Kidney capillary endothelial cell (primary cell): ENCODE results near the gene MBD5.
"Not testable (repeated sequence)": the region's sequence is repeated elsewhere in the genome, so short reads cannot be mapped to it uniquely, and the experiment has no call there.

Experiments used
- DNase-seq: peaks from one replicate; pipeline ENCODE4 v3.0.0-alpha.2; 2018; ENCODE audit warnings: low spot score

MBD5 gene

DNA sequence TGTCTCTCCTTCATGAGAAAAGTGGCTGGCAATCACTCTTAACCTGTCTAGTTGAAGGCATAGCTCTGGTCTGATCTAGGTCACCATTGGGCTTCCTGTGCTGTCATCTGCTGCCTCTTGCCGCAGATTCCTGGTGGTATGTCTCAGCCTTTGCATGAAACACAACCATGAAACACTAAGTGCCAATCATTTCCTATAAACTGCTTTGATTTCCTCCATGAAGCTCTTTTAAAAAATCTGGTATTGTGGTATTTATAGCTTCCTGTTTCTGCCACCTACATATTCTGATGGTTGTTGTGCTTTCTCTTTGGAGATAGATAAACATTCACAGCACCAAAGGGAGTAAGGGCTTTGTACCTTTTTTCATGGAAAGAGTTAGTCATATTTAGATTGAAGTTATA is 503.6 kb downstream of the MBD5 start:
- peak; percentile 36 for DNase-seq

DNA sequence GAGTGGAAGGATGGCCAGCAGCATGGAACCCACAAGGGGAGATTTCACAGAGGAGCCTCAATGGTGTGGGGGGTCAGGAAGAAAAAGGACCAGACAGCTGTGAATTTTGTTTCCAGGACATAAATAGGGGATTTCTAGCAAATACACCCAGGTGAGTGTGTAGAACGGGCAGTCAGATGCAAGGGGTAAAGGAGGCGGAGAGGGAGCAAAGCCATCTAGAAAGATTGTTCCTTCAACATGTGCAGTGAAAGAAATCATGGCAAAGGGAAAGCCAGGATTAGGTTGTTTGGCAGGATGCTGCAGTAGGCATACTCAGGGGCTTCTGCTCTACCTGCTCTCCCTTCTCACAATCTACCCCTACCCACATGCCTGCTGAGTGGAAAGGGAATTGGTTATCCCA is 504.2 kb downstream of the MBD5 start:
- no peak for DNase-seq

GRCh38 chr2:148526509-148527346 is 505.8 kb downstream of the MBD5 start:
- no peak for DNase-seq

DNA sequence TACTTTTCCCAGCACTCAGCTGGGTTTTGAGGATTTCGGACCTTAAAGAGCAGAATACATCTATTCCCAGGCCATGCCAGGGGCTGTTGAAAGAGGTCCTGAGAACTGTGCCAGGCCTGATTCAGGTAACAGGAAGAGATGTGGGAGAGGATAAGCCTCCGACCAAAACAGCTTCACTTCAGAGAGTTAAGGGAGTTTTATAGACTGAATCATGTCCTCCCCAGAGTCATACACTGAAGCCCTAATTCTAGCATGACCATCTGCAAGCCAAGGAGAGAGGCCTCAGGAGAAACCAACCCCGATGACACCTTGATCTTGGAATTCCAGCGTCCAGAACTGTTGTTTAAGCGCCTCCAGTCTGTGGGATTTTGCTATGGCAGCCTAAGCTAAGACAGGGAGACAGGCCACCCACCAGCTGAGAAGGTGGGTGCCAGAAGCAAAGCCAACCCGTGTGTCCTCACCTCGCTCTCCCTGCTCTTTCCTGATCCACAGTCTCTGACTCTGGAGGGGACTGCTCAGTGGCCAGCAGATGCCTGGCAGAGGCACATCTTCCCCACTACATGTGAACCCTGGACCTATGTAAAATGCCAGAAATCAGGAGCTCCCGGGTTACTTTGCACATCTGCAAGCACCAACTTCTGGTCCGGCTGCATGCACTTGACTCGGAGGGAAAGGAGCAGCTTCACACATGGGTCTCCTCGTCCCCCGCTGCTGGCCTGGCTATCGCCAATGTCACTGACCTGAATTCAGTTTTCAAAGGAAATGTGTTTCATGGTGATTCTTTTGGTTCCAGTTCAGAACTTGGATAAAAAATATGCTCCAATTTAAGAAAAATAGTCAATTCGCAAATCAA is 506.8 kb downstream of the MBD5 start:
- DNase-seq, result no peak

- DNase-seq, result no peak
Measured at GRCh38 chr2:148528356-148529064, 507.6 kb downstream of the MBD5 start.

DNA sequence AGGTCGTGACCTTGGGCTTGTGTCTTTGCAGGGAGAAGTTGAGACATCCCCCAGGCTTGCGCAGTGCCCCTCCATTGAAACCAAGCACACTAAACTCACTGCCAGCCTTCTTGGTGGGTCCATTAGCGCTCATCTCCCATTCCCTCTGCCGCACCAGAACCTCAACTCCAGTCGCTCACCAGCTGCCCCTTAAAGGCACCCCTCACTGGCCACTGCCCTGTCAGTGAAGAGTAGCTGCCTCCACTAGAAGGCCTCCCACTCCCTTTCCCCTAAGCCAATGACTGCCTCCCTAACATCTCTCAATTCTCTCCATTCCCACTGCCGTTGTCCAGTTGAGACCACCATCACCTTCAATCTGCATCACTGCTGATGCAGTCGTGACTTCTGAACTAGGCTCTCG is 508.9 kb downstream of the MBD5 start:
- no peak for DNase-seq

DNA sequence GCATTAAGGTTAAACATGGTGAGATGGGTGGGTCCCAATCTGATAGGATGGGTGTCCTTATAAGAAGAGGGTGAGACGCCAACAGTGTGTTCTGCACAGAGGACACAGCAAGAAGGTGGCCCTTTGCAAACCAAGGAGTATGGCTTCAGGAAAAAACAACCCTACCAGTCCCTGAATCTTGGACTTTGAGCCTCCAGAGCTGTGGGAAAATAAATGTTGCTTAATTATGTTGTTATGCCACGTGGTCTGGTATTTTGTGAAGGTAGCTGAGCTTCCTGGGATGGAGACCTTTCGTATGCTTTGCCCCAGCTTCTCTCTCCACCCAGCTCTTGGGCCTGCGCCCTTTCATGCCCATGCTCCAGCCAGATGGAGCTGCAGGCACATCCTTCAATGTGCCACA is 509.5 kb downstream of the MBD5 start:
- no peak for DNase-seq

- DNase-seq, result no peak
Measured at GRCh38 chr2:148531235-148531634, 510.3 kb downstream of the MBD5 start.

DNA sequence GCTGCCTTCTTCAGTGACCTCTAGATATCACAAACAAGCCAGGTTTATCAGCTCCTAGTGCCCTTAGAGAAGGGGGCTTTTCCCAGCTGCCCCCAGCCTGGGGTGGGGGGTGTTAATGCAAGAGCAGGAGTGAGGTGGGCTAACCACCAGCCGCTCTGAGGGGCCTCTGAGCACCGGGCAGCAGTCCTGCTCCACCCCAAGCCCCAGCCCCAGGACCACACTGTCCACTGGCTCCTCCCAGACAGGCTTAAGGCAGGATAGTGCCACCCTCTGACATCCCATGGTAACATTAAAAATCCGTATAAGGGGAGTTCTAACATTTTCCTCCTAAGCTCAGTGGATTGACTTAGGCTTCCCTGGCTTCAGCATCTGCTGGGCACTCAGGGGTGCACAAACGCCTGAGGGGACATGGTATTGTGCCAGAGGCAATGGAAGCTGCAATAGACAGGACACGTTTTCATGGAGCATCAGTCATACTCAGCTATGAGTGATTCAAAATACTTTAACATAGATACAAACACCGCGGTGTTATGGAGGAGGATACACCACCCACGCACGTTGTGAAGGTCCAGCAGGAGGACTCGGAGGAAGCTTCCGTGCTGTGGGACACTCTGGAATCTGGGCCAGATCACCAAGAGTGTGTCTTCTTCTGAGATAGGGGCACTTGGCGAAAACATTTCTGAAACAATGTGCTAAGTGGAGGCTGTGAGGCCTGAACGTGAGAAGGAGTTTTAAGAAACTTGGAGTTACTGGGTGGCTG is 511.0 kb downstream of the MBD5 start:
- no peak for DNase-seq

GRCh38 chr2:148533004-148533403 is 512.1 kb downstream of the MBD5 start:
- no peak for DNase-seq

GRCh38 chr2:148533685-148534084 is 512.8 kb downstream of the MBD5 start:
- DNase-seq, result no peak

DNA sequence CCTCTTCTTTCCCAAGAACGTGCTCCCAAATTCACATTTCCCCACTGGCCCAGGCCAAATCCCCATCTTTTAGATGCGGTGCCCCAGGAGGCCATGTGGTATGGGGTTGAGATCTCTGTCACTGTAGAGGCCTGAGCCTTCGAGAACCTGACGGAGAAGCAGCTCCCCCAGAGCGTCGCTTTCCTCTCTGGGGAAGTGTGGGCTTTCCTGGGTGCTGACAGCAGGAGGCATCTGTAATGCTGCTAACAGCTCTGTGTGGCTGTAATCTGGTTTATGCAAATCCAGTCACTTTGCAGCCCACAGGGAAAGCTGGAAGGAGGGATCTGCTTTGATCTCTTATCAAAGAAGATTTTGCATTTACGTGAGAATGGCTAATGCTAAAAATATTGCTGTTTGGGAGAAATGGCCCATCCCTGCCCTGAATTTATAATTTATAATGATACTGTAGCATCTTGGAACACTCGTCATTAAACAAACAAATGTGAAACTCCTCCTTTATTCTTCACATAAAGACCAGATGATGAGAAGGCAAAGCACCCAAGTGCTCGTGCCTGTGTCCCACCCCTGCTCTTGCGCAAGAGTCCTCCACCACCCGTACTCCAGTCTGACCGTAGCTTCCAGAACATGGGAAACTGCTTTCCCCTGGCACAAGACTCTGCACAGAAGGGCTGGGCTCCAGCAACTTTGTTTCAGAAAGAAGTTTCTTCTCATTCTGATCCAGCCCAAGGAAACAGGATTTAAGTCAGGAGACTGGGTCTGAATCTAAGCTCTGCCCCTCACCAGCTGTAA is 513.7 kb downstream of the MBD5 start:
- no peak for DNase-seq

DNA sequence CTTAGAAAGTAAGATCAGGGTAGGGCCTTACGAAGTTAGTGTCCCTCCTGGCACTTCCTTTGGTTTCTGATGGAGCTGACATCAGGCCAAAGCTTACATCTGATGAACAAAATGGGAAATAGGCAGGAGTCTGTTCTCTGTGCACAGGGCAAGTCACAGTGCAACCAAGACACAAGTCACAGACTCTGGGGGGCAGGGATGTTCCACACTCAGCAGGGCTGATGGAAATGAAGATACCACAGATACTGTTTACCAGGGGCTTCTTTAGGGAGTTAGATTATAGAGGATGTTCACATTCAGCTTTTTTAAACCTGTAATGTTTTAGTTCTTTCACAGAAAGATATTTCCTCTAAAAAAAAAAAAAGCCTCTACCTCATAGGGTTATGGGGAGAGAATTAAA is 517.5 kb downstream of the MBD5 start:
- DNase-seq, result no peak

GRCh38 chr2:148540022-148540421 is 519.1 kb downstream of the MBD5 start:
- DNase-seq, result no peak

GRCh38 chr2:148541792-148542191 is 520.9 kb downstream of the MBD5 start:
- no peak for DNase-seq

GRCh38 chr2:148542614-148543013 is 521.7 kb downstream of the MBD5 start:
- no peak for DNase-seq

DNA sequence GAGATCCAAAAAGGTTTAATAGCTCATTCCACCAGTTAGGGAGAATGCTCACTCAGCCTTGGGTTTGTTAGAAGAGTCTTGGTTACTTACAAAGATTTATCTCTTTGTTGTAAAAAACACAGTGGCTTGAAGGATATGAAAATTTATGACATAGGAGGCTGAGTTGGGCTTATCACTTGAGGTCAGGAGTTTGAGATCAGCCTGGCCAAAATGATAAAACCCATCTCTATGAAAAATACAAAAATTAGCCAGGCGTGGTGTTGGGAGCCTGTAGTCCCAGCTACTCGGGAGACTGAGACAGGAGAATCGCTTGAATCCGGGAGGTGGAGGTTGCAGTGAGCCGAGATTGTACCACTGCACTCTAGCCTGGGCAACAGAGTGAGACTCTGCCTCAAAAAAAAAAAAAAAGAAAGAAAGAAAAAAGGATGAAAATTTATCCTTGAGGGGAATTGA is 522.2 kb downstream of the MBD5 start:
- not testable (repeated sequence) for DNase-seq

GRCh38 chr2:148545390-148546256 is 524.7 kb downstream of the MBD5 start:
- no peak for DNase-seq

- DNase-seq, result no peak
Measured at GRCh38 chr2:148546270-148546669, 525.4 kb downstream of the MBD5 start.
